HG02759 (cell line): Measurements from ENCODE around the gene ZSWIM8.
"Not testable (repeated sequence)": the region's sequence is repeated elsewhere in the genome, so short reads cannot be mapped to it uniquely, and the experiment has no call there.

Experiments used
- ATAC-seq: cut with Tn5 transposase; IDR thresholded peaks from one replicate; pipeline ENCODE4 v1.9.1; 2021; ENCODE audit warnings: mild to moderate bottlenecking, moderate library complexity; ENCODE audit not compliant: unreplicated experiment

Gene ZSWIM8, protein sequence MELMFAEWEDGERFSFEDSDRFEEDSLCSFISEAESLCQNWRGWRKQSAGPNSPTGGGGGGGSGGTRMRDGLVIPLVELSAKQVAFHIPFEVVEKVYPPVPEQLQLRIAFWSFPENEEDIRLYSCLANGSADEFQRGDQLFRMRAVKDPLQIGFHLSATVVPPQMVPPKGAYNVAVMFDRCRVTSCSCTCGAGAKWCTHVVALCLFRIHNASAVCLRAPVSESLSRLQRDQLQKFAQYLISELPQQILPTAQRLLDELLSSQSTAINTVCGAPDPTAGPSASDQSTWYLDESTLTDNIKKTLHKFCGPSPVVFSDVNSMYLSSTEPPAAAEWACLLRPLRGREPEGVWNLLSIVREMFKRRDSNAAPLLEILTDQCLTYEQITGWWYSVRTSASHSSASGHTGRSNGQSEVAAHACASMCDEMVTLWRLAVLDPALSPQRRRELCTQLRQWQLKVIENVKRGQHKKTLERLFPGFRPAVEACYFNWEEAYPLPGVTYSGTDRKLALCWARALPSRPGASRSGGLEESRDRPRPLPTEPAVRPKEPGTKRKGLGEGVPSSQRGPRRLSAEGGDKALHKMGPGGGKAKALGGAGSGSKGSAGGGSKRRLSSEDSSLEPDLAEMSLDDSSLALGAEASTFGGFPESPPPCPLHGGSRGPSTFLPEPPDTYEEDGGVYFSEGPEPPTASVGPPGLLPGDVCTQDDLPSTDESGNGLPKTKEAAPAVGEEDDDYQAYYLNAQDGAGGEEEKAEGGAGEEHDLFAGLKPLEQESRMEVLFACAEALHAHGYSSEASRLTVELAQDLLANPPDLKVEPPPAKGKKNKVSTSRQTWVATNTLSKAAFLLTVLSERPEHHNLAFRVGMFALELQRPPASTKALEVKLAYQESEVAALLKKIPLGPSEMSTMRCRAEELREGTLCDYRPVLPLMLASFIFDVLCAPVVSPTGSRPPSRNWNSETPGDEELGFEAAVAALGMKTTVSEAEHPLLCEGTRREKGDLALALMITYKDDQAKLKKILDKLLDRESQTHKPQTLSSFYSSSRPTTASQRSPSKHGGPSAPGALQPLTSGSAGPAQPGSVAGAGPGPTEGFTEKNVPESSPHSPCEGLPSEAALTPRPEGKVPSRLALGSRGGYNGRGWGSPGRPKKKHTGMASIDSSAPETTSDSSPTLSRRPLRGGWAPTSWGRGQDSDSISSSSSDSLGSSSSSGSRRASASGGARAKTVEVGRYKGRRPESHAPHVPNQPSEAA (N-terminal part only)

GRCh38 chr10:73785211-73785720 is at the start of gene ZSWIM8:
Gene ZSWIM8, plus strand, starts transcription at chr10:73785606. Its CDS starts 273 bp downstream, at chr10:73785879.
- peak; percentile 78 for ATAC-seq

- not testable (repeated sequence) for ATAC-seq
Observed at GRCh38 chr10:73740501-73741254, 44.7 kb upstream of the ZSWIM8 start.

DNA sequence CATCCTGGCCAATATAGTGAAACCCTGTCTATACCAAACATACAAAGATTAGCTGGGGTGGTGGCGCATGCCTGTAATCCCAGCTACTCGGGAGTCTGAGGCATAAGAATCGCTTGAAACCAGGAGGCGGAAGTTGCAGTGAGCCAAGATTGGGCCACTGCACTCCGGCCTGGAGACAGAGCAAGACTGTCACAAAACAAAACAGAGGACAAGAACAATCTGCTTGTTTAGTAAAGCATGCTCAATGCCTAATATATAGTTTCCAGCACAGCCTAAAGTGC is 43.0 kb upstream of the ZSWIM8 start:
- no peak for ATAC-seq

GRCh38 chr10:73743327-73743904 is 42.0 kb upstream of the ZSWIM8 start:
- no peak for ATAC-seq

- ATAC-seq, result peak; percentile 92
Observed at GRCh38 chr10:73743905-73744663, 41.3 kb upstream of the ZSWIM8 start, which contains the start of gene SEC24C. Gene SEC24C, plus strand, starts transcription at chr10:73744372. Its CDS starts 2,461 bp downstream, at chr10:73746833.

DNA sequence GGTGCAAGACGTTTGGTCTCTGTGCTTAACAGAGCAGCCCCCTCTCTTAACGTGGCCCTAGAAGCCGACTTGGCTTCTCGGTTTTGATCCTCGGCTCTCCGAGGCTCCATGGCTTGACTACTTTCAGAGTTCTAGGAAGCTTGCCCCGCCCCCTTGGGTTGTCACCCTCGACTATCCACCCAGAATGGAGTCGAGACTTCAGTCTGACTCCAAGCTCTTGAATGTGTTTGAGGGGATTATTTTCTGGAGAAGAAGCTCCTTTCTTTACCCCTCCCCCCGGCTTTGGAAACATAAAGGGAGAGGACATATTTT is 40.8 kb upstream of the ZSWIM8 start:
- ATAC-seq, result peak; percentile 33

GRCh38 chr10:73746721-73747120 is 38.7 kb upstream of the ZSWIM8 start:
- no peak for ATAC-seq

GRCh38 chr10:73750819-73751218 is 34.6 kb upstream of the ZSWIM8 start:
- no peak for ATAC-seq

- ATAC-seq, result no peak
Observed at GRCh38 chr10:73756183-73756582, 29.2 kb upstream of the ZSWIM8 start.

DNA sequence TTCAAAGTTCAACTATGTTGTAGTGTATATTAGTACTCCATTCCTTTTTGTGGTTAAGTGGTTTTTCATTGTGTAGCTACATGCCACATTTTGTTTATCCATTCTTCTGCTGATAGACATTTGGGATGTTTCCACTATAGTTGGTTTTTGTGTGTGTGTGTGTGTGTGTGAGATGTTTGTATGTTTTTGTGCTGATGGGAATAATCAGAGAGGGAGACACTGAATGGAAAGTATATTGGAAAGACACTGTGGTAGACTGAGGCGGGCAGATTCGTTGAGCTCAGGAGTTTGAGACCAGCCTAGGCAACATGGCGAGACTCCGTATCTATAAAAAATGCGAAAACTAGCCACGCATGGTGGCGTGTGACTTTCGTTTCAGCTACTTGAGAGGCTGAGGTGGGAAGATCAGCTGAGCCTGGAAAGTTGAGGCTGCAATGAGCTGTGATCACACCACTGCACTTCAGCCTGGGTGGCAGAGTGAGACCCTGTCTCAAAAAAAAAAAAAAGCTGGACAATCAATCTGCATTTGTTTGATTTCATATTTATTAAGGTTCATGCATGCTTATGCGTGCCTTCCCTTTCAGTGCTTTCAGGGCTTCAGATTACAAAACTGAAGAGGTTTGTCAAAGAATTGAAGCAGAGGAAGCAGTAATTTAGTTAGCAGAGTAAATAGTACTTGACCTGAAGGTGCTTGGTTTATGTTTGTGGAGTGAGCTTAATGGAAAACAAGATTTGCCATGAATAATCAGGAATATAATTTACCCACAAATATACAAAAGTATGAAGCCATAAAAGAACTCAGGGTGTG is 26.5 kb upstream of the ZSWIM8 start:
- no peak for ATAC-seq

GRCh38 chr10:73759512-73760115 is 25.8 kb upstream of the ZSWIM8 start:
- ATAC-seq, result no peak

DNA sequence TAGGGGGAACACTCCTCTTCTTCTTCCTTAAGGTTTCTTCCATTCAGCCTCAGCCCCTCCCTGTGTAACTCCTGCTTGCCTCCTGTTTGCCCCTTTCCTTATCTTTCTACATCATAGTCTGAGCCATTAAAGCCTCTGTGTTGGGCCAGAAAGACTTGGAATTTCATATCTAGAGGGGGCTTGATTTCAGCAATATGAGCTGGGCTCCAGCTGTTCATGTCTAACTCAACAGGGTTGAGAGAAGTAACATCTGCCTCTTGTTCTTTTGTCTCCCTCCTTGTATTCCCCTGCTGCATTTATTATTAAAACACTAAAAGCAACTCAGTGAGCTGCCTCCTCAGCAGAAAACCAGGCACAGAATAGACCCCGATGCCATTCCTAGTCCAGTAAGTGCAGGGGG is 23.6 kb upstream of the ZSWIM8 start:
- no peak for ATAC-seq

- ATAC-seq, result no peak
Observed at GRCh38 chr10:73762915-73763314, 22.5 kb upstream of the ZSWIM8 start.

- ATAC-seq, result no peak
Observed at GRCh38 chr10:73763343-73763742, 22.1 kb upstream of the ZSWIM8 start.

DNA sequence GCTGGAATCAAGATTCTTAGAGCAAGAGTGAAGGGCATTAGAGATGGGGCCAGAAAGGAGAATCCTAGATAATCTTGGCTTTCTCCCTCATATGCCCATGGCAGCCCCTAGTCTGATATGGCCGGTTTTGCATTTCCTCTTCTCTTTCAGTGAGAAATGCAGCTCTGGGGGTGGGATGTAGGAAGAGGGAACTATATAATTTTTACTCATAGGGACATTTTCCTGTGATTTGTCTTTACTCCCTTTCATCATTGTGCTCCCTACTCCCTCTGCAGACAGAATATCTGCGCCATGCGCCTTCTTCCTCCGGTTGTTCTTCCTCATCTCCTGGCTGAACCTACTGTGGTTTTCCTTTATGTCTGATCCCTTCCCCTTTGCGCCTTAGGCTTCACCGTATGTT is 20.3 kb upstream of the ZSWIM8 start:
- no peak for ATAC-seq

- ATAC-seq, result no peak
Observed at GRCh38 chr10:73768881-73769280, 16.5 kb upstream of the ZSWIM8 start.

DNA sequence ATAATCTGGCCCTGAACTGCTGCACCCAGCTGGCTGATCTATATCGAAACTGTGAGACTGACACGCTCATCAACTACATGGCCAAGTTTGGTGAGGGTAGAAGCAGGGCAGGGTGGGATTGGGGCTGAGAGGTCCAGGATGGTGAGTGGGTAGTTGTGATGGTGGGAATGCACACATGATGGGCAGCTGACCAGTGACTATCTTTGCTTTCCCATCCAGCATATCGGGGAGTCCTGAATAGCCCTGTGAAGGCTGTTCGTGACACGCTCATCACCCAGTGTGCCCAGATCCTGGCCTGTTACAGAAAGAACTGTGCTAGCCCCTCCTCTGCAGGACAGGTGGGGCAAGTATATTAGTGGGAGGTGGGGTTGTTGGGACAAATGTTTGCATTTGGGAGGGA is 16.0 kb upstream of the ZSWIM8 start:
- ATAC-seq, result no peak

DNA sequence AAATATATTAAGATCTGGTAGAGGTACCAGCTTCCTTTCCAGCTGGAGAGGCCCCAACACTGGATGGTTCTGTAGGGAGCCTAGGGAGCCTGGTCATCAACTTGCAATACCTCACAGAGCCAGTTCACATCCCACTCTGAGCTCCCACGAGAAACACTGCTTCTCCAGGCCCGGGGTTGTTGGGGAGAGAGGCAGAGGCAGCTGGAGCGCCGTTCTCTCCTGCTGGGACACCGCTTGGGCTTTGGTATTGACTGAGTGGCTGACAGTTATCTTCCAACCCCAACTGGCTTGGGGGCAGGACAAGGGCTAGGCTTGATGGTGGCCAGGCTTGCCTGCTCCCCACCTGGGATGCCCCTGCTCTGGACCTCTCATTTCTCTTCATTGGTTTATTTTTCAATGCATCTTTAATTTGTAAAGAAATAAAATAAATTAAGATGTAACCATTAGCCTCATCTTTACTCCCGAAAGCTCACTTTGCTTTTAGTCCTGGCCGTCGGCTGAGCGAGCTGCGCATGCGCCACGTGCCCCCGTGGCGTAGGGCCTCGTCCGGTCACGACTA is 13.6 kb upstream of the ZSWIM8 start:
- ATAC-seq, result peak; percentile 7
